Epidermal melanocyte (primary cell): ENCODE data around the gene KCNH4.
A peak's percentile ranks its signal among the peaks of the same experiment; 100 is the strongest.

Experiments
- DNase-seq: peaks from one replicate; pipeline ENCODE4 v3.0.0; 2011; ENCODE audit warnings: low spot score; ENCODE audit not compliant: insufficient read length

KCNH4 gene

DNA sequence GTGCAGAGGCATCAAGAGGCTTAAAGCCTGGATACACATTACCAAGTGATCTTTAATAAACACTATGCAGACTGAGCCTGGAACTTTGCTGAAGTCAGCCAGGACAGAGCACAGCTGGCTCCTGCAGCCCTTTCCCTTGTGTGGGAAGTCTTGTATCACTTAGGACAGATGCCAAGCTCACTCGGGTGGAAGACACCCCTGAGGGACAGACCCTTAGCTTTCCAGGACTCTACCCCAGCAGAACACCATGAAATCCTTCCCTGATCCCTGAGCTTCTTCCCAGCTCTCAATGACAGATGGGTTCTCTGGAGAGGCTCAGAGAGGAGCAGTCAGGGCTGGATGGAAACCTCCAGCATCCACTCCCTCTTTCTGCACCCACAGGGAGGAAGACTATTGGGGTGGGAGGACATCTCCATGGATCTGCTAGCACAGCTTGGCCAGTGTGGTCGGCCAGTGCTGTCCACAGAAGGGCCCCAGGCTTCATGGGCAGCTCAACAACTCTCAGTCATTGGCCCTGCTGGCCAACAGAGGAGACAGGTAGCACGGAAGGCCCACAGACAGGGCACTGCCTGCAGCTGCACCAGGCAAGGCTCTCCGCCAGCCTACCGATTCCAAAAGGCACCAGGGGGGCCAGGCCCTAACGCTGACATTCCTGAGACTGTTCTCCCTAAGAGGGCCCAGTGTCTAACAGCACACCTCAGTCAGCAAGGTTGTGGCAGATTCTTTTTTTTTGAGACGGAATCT is 42.0 kb downstream of the KCNH4 start:
- no peak for DNase-seq

DNA sequence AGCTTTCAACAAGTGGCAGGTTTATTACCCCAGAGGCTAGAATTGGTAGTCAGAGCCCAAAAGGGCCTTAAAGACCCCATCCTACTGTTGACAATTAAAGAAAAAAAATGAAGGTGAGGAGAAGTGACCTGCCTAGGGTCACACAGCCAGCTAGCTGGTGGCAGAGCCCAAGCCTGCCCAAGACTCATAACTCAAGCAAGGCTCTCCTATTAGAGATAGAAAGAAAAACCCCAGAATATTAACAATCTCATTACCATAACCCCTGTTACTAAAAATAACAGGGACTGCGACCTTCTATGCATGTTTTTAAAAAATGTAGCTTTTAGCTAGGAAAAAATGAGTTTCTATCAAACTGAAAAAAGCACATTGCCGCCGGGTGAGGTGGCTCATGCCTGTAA is 44.3 kb downstream of the KCNH4 start:
- no peak for DNase-seq

DNA sequence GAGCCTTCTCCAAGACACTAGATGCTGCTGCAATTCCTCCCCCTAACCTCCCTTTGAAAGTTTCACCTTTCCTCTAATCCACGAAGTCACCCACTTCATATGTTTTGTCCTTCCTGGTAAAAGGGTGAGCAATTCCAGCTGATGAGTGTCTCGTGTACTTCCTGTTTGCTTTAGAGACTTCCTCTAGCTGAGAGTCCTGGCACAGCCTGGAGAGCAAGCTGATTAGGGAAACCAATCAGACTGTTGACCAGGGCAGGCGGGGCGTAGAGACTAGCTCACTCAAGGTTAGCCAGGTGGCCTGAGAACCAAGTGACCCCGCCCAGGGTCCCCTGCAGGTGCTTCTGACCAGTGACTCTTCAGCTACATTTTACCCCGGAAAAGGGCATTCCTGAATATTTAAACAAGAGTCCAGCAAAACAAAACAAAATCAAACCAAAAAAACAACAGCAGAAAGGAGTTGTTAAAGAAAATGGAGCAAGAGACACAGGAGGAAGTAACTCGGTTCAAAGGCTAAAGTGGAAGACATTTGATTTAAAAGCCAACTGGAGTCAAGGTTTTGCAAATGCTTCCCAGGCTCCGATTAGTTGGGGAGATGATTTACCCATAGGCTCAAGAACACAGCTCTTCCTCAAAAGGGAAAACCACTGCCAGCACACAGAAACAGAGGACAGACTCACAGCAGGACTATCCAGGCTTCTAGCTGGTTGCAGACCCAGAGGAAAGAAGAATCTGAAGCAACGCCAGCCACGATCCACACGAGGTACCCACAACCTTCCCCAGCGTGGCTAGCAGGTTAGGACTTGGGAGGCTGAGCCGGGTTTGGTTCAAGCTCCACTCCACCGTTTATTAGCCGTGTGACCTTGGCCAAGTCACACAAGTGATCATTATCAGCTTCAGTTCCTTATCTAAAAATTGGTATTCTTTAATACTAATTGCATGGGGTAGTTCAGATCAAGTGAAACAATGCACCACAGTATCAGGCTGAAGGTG is 45.0 kb downstream of the KCNH4 start:
- no peak for DNase-seq

DNA sequence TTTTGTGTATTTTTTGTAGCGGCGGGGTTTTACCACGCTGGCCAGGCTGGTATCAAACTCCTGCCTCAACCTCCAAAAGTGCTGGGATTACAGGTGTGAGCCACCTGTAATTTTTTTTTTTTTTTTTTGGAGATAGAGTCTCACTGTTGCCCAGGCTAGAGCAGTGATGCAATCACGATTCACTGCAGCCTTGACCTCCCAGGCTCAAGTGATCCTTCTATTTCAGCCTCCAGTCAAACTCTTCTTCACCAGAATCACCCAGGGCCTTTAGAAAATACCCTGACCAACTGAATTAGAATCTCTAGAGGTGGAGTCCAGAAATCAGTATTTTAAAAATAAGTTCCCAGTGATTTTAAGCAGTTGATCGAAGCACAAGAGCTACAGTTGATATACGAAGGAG is 45.8 kb downstream of the KCNH4 start:
- DNase-seq: no peak

DNA sequence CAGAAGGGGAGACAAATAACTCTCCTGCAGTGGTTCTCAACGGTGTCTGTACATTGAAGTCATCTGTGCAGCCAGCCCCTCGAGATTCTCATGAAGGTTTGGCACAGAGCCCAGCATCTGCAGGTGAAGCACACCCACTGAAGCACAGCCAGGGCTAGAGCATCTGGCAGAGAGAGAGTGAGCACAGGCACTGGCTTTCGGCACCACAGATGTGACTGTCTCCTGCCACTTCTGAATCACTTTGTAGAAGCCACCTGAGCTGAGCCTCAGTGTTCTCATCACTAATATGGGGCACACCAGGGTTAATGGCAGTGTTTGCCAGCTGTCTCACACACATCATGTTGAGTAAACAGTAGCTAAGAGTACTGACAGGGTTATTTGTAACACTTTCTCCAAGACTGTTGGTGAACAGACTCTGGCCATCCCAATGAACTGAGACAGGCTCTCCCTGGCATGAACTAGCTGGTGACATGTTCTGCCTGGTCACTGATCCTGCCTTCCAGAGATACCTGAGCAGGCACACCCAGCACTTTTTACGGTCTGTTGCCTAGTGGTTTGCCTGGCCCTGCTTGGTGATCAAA is 47.4 kb downstream of the KCNH4 start:
- no peak for DNase-seq

DNA sequence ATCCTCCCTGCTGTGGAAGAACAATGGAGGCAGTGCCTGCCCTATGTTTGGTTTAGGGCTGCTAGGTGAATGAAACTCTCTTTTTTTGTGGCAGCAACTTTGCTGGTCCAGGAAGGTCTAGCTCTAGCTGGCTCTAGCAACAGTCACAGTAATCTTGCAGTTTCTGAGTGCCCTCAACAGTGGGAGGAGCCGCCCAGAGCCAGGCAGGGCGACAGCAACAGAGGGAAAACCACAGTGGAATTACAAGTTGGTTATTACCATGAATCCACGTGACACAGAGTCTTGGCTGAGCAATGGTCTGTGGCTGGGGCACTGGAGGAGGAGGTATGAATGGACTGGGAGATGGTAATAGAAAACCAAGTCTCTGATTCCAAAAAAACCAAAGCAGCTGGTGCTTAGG is 48.0 kb downstream of the KCNH4 start:
- DNase-seq: peak; percentile 97

DNA sequence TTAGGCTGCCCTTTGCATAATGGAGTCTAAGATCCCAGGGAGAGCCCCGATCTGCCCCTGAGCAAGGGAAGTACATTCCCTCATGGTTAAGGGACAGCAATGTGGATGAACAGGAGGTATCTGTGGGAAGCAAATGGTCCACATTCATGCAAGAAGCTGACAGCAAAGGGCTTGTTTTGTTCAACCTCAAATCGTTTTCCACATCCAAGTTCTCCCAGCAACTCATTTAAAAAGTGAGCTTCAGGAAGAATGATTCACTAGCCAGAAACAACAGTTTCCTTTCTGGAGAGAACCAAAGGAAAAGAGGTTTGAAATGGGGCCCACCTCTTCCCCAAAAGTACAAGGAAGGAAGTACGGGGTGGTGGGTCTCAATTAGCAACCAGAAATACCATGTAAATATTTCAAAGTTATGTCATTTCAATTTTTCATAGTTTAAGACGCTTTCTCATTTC is 48.9 kb downstream of the KCNH4 start:
- DNase-seq: no peak

DNA sequence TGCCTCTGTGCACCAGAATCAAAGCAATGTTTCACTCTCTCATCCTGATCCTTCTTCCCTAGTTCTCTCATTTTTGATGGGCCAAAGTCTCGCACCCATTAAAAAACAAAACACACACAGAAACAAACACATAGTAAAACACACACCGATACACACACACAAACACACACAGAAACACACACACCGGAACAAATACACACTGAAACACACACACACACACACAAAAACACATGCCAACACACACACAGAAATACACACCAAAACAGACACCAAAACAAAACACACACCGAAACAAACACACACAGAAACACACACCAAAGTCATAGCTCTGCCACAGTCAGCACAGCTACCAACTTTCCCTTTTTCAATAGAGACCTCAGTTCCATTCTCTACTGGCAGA is 49.7 kb downstream of the KCNH4 start:
- no peak for DNase-seq

DNA sequence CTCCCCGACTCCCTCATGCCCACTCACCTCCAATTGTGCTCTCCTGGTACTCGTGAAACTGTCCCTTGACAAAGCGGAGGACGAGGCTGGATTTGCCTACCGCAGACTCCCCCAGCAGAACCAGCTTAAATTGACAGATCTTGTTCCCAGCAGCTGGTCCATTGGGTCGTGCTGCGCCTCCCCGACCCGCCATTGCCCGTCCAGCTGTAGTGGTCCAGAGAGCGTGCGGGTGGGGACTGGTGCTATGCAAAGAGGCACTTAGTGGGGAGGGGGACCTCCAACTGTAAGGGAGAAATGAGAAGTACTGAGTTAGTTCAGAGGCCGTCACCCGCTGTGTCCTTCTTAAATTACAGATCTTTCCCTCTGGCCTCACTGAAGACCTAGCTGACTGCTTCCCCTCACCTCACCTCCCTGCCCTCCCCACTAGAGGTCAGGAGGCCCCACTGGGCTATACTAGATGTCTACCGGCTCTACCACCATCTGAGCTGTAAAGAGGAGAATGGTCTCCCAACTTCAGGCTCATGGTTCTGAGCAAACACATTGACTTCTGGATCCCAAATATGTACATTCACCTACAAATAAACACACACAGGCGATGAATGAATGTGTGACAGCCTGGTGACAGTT is 50.5 kb downstream of the KCNH4 start:
- DNase-seq: no peak

DNA sequence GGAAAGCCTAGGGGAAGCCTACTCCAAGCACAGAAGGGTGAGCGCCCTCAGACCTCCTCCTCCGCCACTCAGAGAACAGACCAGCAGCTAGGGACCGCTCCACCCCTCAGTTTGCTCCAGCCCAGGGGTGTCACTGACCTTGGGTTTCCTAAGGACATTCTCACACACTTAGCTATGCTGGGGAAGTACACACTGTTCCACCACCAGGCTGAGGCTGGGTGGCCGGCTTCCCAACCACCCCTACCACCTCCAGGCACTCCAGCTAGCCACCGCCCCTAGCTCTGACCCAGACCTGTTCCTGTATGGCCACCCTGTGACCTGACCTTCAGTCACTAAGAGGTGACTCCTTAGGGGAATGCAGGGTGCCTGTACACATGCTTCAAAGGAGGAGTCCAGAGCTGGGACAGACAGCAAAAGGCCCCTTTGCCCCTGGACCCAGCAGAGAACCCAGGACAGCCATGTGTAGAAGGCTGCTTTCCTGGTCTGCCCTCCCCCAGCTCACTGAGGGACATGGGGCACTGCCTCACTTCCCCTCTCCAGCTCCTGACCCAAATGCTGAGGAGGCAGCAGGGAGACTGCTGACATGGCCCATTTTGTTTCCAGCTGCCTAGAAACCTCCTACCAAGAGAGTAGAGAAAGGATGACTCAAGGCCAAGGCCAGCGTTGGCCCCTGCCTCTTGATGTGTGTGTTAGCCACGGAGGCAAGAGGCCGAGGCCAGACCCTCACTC is 51.7 kb downstream of the KCNH4 start:
- no peak for DNase-seq

DNA sequence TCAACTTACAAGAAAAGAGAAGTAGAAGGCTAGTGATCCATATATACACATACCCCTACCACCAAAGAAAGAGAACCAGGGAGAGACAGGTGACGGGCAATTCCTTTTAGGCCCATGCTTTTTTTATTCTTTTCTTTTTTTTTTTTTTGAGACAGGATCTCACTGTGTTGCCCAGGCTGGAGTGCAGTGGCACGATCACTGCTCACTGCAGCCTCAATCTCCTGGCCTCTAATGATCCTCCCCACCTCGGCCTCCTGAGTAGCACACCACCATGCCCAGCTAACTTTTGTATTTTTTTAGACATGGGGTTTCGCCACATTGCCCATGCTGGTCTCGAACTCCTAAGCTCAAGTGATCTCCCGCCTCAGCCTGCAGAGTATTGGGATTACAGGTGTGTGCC is 53.5 kb downstream of the KCNH4 start:
- no peak for DNase-seq

DNA sequence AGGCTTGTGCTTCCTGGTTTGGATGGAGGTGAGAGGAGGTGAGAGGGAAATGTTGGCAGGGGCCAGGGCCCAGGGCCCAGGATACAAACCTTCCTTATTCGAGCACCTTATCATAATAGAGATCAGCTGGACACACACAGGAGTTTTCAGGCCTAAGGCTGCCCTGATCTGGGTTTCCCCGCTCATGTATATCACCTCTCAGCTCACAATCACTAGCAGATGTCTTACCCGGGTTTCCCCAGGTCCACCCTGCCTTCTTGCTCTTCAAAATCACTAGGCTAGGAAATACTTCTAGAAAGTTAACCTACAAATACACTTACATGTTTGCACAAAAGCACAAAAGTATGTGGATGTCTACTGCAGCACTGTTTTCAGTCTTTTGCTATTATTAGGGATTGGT is 54.1 kb downstream of the KCNH4 start:
- DNase-seq: no peak

DNA sequence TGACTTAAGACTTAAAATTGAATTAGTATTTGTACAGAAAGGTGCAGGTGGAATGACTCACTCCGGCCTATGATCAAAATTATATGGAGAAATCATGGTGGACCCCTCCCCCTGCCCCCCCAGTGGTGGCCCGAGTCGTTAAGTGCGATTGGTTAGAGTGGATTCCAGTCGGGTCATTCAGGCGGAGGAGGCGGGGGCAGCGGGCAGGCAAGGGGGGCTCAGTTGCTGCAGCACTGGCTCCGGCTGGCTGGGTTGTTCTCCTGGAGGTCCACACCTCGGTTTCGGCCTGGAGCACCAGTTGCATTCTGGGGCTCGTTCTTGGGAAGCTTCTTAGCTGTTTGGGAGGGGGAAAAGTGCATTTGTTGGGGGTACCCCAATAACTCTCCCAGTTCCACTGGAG is 55.4 kb downstream of the KCNH4 start:
- DNase-seq: no peak

DNA sequence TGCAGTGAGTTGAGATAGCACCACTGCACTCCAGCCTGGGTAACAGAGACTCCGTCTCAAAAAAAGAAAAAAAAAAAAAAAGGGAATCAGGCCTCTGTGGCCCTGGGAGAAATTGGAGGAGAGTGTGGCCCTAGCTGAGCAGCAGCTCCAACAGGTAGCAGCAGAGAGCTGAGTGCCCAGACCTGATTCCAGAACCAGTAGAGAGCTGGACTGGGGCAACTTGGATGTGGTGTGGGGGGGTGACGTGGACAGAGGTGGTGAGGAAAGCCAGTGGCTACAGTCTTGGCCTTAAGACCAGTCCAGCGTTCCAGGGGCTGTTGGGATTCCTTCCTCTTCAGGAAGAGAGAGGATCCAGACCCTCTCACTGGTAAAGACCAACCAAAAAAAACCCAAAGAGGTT is 56.7 kb downstream of the KCNH4 start:
- no peak for DNase-seq

DNA sequence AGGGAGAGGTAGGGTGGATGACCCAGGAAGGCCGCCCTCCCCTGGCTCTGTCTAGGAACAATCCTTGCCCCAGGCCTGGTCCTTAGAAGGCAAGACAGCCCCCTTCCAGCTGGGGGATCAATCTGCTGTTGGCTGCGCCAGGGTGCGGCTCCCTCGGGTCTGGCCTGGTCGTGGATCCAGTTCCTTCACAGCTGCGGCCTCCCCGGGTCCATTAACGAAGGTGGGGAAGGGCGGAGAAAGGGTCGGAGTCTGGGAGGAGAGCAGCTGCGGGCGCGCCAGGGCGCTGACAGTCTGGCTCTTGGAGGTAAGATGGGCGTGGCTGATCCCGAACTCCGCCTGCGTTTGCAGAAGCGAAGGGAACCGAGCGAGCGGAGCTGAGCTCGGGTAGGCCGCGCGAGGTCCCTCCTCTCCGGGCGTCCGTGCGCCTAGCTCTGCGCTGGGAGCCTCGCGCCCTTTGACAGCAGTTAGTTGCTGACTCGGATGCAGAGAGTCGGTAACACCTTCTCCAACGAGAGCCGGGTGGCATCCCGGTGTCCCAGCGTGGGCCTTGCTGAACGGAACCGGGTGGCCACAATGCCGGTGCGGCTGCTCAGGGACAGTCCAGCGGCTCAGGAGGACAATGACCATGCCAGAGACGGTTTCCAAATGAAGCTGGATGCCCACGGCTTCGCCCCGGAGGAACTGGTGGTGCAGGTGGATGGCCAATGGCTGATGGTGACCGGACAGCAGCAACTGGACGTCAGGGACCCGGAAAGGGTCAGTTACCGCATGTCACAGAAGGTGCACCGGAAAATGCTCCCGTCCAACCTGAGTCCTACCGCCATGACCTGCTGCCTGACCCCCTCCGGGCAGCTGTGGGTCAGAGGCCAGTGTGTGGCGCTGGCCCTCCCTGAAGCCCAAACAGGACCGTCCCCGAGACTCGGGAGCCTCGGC is 58.3 kb downstream of the KCNH4 start, which contains the start of gene HSPB9:
HSPB9 (plus strand) TSS at position 434 of the 933 bp plus-strand sequence; CDS start at position 481, 47 bp downstream.
- DNase-seq: no peak

DNA sequence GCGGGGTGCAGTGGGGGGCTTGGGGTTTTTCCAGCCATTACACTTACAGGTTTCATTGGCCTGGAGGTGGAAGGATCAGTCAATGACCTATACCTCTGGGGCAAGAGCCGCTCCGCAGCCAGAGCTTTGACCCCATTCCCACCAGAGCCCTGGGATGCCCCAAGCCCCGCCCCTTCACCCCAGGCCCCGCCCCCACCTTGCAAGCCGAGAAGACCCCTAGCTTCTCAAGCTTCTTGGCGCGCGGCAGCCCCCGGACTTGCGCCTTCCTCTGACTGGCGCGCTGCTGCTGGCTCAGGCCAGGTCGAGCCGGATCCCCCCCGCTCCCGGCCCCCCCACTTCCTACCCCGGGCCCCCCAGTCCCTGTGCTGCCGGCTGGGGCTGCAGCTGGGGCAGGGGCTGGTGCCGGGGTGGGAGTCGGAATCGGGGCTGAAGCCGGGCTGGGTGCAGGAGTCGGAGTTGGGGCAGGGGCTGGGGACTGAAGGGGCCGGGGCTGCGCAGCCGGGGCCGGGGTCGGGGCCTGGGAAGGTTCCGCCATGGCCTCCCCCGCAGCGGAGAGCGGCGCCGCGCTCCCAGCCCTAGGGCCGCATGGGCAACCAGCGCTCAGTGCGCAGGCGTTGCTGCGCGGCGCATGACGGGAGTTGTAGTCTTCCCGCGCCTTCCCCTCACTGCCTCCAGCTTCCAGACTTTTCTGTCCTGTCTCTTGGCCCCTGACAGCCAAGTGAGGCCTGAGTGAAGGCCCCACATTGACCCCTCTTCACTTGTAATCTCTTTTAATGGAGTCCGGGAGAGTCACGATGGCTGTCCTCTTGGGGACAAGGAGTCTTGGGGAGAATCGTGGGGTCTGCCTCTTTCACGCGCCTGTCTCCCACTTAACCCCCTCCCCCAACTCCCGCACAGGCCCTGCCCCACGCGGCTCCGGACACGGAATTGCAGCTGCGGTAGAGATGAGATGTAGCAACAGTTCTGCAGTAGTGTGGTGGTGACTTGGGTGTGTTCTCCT is 59.9 kb downstream of the KCNH4 start, which contains the start of gene KAT2A:
KAT2A (minus strand) TSS at position 598 of the 1,000 bp plus-strand sequence; CDS start at position 535, 63 bp downstream.
- DNase-seq: peak; percentile 97

DNA sequence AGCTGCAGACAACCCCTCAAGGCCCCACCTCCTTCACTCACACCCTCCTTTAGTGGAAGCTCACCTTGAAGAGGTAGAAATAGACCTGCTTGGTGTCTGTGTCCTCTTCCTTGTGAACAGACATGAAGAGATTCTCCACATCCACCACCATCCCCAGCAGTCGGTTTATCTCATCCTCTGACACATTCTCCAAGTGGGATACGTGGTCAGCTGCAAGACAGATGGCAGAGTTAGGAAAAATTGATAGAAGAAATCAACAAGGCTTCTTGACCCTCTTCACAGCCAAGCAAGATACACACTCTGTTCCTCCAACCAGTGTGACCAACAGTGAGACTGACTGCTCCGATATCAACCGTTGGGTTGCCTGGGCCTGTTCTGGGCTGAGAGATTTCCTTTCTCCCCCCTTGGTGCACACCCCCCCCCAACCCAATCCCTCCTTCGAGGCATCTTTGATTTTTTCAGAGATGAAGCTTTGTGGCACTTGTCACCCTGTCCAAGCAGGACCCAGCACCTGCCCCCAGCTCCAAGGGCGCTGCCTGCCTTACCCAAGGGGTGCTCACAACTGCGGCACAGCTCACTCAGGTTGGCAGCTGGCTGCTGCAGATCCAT is 60.7 kb downstream of the KCNH4 start:
- no peak for DNase-seq

DNA sequence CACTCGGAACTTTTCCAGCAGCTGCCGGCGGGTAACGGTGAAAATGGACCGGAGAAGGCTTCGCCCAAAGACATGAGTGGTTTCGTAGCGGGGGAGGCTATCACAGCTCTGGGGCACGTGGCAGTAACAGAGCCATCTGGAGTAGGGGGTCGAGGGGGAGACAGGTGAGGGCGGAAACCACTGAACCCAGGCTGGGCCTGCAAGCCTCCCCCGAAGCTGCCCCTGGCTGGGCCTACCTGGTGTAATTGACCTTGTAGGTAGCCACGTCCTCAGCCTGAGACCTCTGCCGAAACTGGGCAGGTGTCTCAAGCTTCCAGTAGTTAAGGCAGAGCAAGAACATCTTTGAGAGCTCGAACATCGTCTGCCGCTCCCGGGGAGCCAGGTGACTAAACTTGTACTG is 61.6 kb downstream of the KCNH4 start:
- DNase-seq: no peak
